H1 (cell line): ENCODE data around the gene SLC18A3. TPM values are rescaled to one million over a fixed set of nuclear protein-coding genes. Genes with fewer than 3 reads are reported as not detected.

Experiments used
- CTCF ChIA-PET: fragments of 300-600 bp; sonication (Branson Sonifier 250); formaldehyde crosslinking; loops from one replicate; lab custom pipeline; 2021; ENCODE audit not compliant: partially characterized antibody; lab: Charles Lee
- POLR2A ChIA-PET: fragments of 300-600 bp; sonication (Branson Sonifier 250); formaldehyde crosslinking; loops from one replicate; lab custom pipeline; 2021; ENCODE audit warnings: inconsistent platforms; ENCODE audit not compliant: partially characterized antibody; lab: Charles Lee
- DNase-seq, 2 experiments: peaks; one replicate each; pipeline versions ENCODE4 v3.0.0 to v3.0.0-alpha.2; 2010 to 2022; ENCODE audit warnings: low spot score in 2 of 2, low read depth in 1 of 2, mixed read lengths in 1 of 2
- FAIRE-seq: peaks from 2 replicates; lab custom pipeline; 2011; peaks lifted over from hg19 to GRCh38; lab: Jason Lieb, UNC
- H2AFZ ChIP-seq: 2 replicates; pipeline ENCODE4 v1.8.1; 2012; ENCODE audit warnings: low read length, inconsistent platforms
- H2AK5ac ChIP-seq: 2 replicates; pipeline ENCODE4 v1.6.1; 2013; ENCODE audit warnings: low read depth, low read length
- H2BK120ac ChIP-seq: replicated peaks from 2 replicates; pipeline ENCODE3; 2013; ENCODE audit warnings: low read depth, low read length, inconsistent platforms
- H2BK12ac ChIP-seq: 2 replicates; pipeline ENCODE4 v1.6.1; 2013; ENCODE audit warnings: low read depth, low read length
- H2BK15ac ChIP-seq: 2 replicates; pipeline ENCODE4 v1.6.1; 2013; ENCODE audit warnings: low read length
- H2BK20ac ChIP-seq: 2 replicates; pipeline ENCODE4 v1.6.1; 2013; ENCODE audit warnings: low read length
- H2BK5ac ChIP-seq: 2 replicates; pipeline ENCODE4 v1.6.1; 2013; ENCODE audit warnings: low read depth, low read length
- H3K14ac ChIP-seq: 2 replicates; pipeline ENCODE4 v1.6.1; 2013; ENCODE audit warnings: inconsistent platforms; ENCODE audit not compliant: insufficient read length
- H3K18ac ChIP-seq: 2 replicates; pipeline ENCODE4 v1.6.1; 2013; ENCODE audit warnings: low read length; ENCODE audit errors: extremely low read depth
- H3K23ac ChIP-seq: 2 replicates; pipeline ENCODE4 v1.6.1; 2013; ENCODE audit warnings: inconsistent platforms; ENCODE audit not compliant: insufficient read length
- H3K23me2 ChIP-seq: 2 replicates; pipeline ENCODE4 v1.6.1; 2013; ENCODE audit warnings: low read depth, low read length
- H3K27ac ChIP-seq: 2 replicates; pipeline ENCODE4 v1.6.1; 2011; ENCODE audit warnings: low read depth, low read length, inconsistent platforms
- H3K27me3 ChIP-seq, 4 experiments: replicated peaks in 1 of 4; 1 replicate in 1 of 4; 2 replicates in 3 of 4; pipeline versions ENCODE4 v1.6.1 to v1.8.1; 2011 to 2013; ENCODE audit warnings: low read length in 3 of 4, mild to moderate bottlenecking in 3 of 4, inconsistent platforms in 2 of 4, mixed read lengths in 2 of 4, moderate library complexity in 1 of 4; ENCODE audit not compliant: control insufficient read depth in 3 of 4, insufficient read depth in 3 of 4; ENCODE audit errors: extremely low read depth in 1 of 4
- H3K36me3 ChIP-seq, 4 experiments: 2 replicates each; pipeline versions ENCODE4 v1.6.1 to v1.8.1; 2011 to 2013; ENCODE audit warnings: mild to moderate bottlenecking in 4 of 4, low read length in 3 of 4, moderate library complexity in 2 of 4, control low read depth in 1 of 4, inconsistent platforms in 1 of 4; ENCODE audit not compliant: insufficient read depth in 4 of 4, control insufficient read depth in 2 of 4
- H3K4ac ChIP-seq: replicated peaks from 2 replicates; pipeline ENCODE3; 2013; ENCODE audit warnings: low read length, low read depth, mixed read lengths, inconsistent platforms; ENCODE audit not compliant: insufficient read length
- H3K4me1 ChIP-seq, 4 experiments: replicated peaks in 1 of 4; 1 replicate in 1 of 4; 2 replicates in 3 of 4; pipeline versions ENCODE4 v1.6.1 to v1.8.1; 2011 to 2013; ENCODE audit warnings: low read length in 3 of 4, inconsistent platforms in 2 of 4, mixed read lengths in 1 of 4; ENCODE audit not compliant: insufficient read depth in 4 of 4, control insufficient read depth in 3 of 4
- H3K4me2 ChIP-seq, 2 experiments: 2 replicates each; pipeline versions ENCODE4 v1.6.1 to v1.8.1; 2011 to 2013; ENCODE audit warnings: low read depth in 2 of 2, low read length in 2 of 2, control low read depth in 1 of 2, inconsistent platforms in 1 of 2, mild to moderate bottlenecking in 1 of 2; ENCODE audit not compliant: insufficient read depth in 1 of 2
- H3K4me3 ChIP-seq, 4 experiments: fragments of 200-600, 300-600 bp in 1 of 4; sonication (generic), shearing (Covaris generic), sonication (Bioruptor Twin) in 1 of 4; 2 replicates each; pipeline versions ENCODE4 v1.5.1 to v1.8.1; 2011 to 2016; ENCODE audit warnings: low read length in 4 of 4, low read depth in 3 of 4, control low read depth in 2 of 4, inconsistent platforms in 2 of 4, mild to moderate bottlenecking in 2 of 4, mixed read lengths in 1 of 4, moderate library complexity in 1 of 4; ENCODE audit not compliant: insufficient read depth in 2 of 4; ENCODE audit errors: extremely low read depth in 1 of 4
- H3K56ac ChIP-seq: replicated peaks from 2 replicates; pipeline ENCODE3; 2013; ENCODE audit warnings: low read depth, mild to moderate bottlenecking, mixed read lengths, low read length, inconsistent platforms; ENCODE audit not compliant: insufficient read length
- H3K79me1 ChIP-seq: 2 replicates; pipeline ENCODE4 v1.6.1; 2013; ENCODE audit warnings: low read depth, low read length, control low read depth
- H3K79me2 ChIP-seq, 2 experiments: 2 replicates each; pipeline versions ENCODE4 v1.6.1 to v1.8.1; 2012 to 2013; ENCODE audit warnings: low read length in 2 of 2, mild to moderate bottlenecking in 2 of 2, inconsistent platforms in 1 of 2; ENCODE audit not compliant: insufficient read depth in 2 of 2, control insufficient read depth in 1 of 2
- H3K9ac ChIP-seq, 4 experiments: replicated peaks in 1 of 4; 1 replicate in 1 of 4; 2 replicates in 3 of 4; pipeline versions ENCODE4 v1.6.1 to v1.8.1; 2011 to 2013; ENCODE audit warnings: low read depth in 3 of 4, low read length in 3 of 4, control low read depth in 2 of 4, mild to moderate bottlenecking in 2 of 4, moderate library complexity in 2 of 4, inconsistent platforms in 1 of 4; ENCODE audit errors: extremely low read depth in 1 of 4
- H3K9me3 ChIP-seq, 2 experiments: 2 replicates each; pipeline versions ENCODE4 v1.6.1 to v1.8.1; 2012 to 2013; ENCODE audit warnings: mild to moderate bottlenecking in 2 of 2, moderate library complexity in 2 of 2, control low read depth in 1 of 2, inconsistent platforms in 1 of 2, low read depth in 1 of 2, low read length in 1 of 2, mixed read lengths in 1 of 2; ENCODE audit not compliant: insufficient read depth in 2 of 2
- H4K20me1 ChIP-seq, 2 experiments: replicated peaks in 1 of 2; 2 replicates each; pipeline versions ENCODE3 to v1.8.1; 2011 to 2013; ENCODE audit warnings: inconsistent platforms in 2 of 2, low read length in 2 of 2, mild to moderate bottlenecking in 1 of 2; ENCODE audit not compliant: insufficient read depth in 2 of 2, control insufficient read depth in 1 of 2
- H4K5ac ChIP-seq: 2 replicates; pipeline ENCODE4 v1.6.1; 2013; ENCODE audit warnings: low read length, low read depth, mixed read lengths, inconsistent platforms; ENCODE audit not compliant: insufficient read length
- H4K8ac ChIP-seq: 2 replicates; pipeline ENCODE4 v1.8.0; 2013; ENCODE audit warnings: mild to moderate bottlenecking, moderate library complexity, low read length, inconsistent platforms; ENCODE audit not compliant: insufficient read depth; ENCODE audit errors: extremely low read depth
- H4K91ac ChIP-seq: replicated peaks from 2 replicates; pipeline ENCODE3; 2013; ENCODE audit warnings: low read length, mixed read lengths, inconsistent platforms; ENCODE audit not compliant: insufficient read length
- ATF3 ChIP-seq: IDR thresholded peaks from 2 replicates; pipeline ENCODE4 v1.6.1; 2011; ENCODE audit warnings: low read depth, mild to moderate bottlenecking, low read length; ENCODE audit not compliant: insufficient read depth
- EGR1 ChIP-seq: IDR thresholded peaks from 2 replicates; pipeline ENCODE4 v1.6.1; 2011; ENCODE audit warnings: low read depth, low read length, borderline replicate concordance
- EP300 ChIP-seq, 2 experiments: IDR thresholded peaks; 1 replicate in 1 of 2; 2 replicates in 1 of 2; pipeline ENCODE4 v1.6.1; 2011 to 2012; ENCODE audit warnings: low read depth in 2 of 2, low read length in 2 of 2, mild to moderate bottlenecking in 2 of 2, borderline replicate concordance in 1 of 2, inconsistent platforms in 1 of 2, moderate library complexity in 1 of 2
- FOSL1 ChIP-seq: IDR thresholded peaks from 2 replicates; pipeline ENCODE4 v1.6.1; 2011; ENCODE audit warnings: mild to moderate bottlenecking, low read depth, low read length, moderate library complexity; ENCODE audit not compliant: insufficient read depth
- GABPA ChIP-seq: IDR thresholded peaks from 2 replicates; pipeline ENCODE4 v1.6.1; 2011; ENCODE audit warnings: mild to moderate bottlenecking, low read length, moderate library complexity, borderline replicate concordance; ENCODE audit not compliant: insufficient read depth
- HDAC6 ChIP-seq: IDR thresholded peaks from one replicate; pipeline ENCODE4 v1.7.1; 2012; ENCODE audit warnings: low read depth, mild to moderate bottlenecking, inconsistent platforms, low read length, moderate library complexity
- JUN ChIP-seq: IDR thresholded peaks from 2 replicates; pipeline ENCODE4 v1.6.1; 2011; ENCODE audit warnings: low read depth, mild to moderate bottlenecking, improper control_type of control experiment, low read length
- JUND ChIP-seq: IDR thresholded peaks from 2 replicates; pipeline ENCODE4 v1.6.1; 2011; ENCODE audit warnings: mild to moderate bottlenecking, improper control_type of control experiment, low read length
- PHF8 ChIP-seq: fragments of 200-600 bp; sonication (generic); conservative IDR thresholded peaks from 2 replicates; pipeline ENCODE4 v1.7.1; 2012; ENCODE audit warnings: low read depth, mild to moderate bottlenecking, inconsistent platforms, low read length, moderate library complexity
- POLR2AphosphoS5 ChIP-seq: IDR thresholded peaks from 2 replicates; pipeline ENCODE4 v1.6.1; 2011; ENCODE audit warnings: low read depth, low read length
- RBBP5 ChIP-seq: IDR thresholded peaks from 2 replicates; pipeline ENCODE4 v1.7.1; 2012; ENCODE audit warnings: low read depth, mild to moderate bottlenecking, inconsistent platforms, low read length, moderate library complexity, borderline replicate concordance
- SIRT6 ChIP-seq: IDR thresholded peaks from one replicate; pipeline ENCODE4 v1.7.1; 2012; ENCODE audit warnings: low read length, inconsistent platforms
- SP2 ChIP-seq: IDR thresholded peaks from 2 replicates; pipeline ENCODE4 v1.6.1; 2012; ENCODE audit warnings: mild to moderate bottlenecking, low read length, inconsistent platforms
- WGBS, 2 experiments: shearing (Covaris generic) in 1 of 2; methylation state at CpG; one replicate each; pipeline versions ENCODE4 v1.1.6 to v1.1.7; 2013 to 2015; ENCODE audit warnings: low lambda C conversion rate in 2 of 2, mixed read lengths in 2 of 2, inconsistent platforms in 1 of 2, low coverage in 1 of 2, missing lambda C conversion rate in 1 of 2; ENCODE audit not compliant: insufficient replicate concordance in 2 of 2, insufficient coverage in 1 of 2, insufficient read length in 1 of 2; ENCODE audit errors: extremely low coverage in 1 of 2, missing lambda C conversion rate in 1 of 2; 5-methylcytosine and 5-hydroxymethylcytosine counted together
- polyA plus RNA-seq, 7 experiments: library from polyadenylated mRNA; depleted of rRNA in 3 of 7; stranded (reverse) in 5 of 7; unstranded in 2 of 7; fragments of >200 nt in 5 of 7; fragments of 200-250 nt in 2 of 7; gene quantifications; 1 replicate in 5 of 7; 2 replicates in 1 of 7; 4 replicates in 1 of 7; pipeline versions ENCODE4 v1.2.1 to v1.2.3, GENCODE V29; 2011 to 2013; ENCODE audit warnings: missing spikeins in 2 of 7, mixed read lengths in 2 of 7
- total RNA-seq: library from RNA; stranded (reverse); fragmentation: NEBNext Ultra II Directional; extraction: Animal tissue kit (Norgen Biotek cat#: 25700); gene quantifications from 2 replicates; pipeline ENCODE4 v1.2.1, GENCODE V29; 2021
- TF ChIP-seq, protein P1 (sequence below): IDR thresholded peaks from 2 replicates; pipeline ENCODE4 v1.6.1; 2012; ENCODE audit warnings: inconsistent platforms

SLC18A3 gene
- total and polyA plus RNA-seq, 2 of the 8 experiments (the other 6 are each of a cell fraction or from before 2014, with no cell fraction given) = 0.17 TPM; not detected in 1

- H3K4me1 ChIP-seq = no peaks in the 10 kb centered on the region
- H3K9me3 ChIP-seq = no peaks in the 10 kb centered on the region
- no peak for FAIRE-seq
- H3K23me2 ChIP-seq = peaks cover 2% of the 10 kb centered on the region; the same call in 1 of the 2 replicates
- no peaks in the 10 kb centered on the region for H3K27me3 ChIP-seq
- H3K14ac ChIP-seq = no peak overlapping the region
- H3K9ac ChIP-seq = no peak overlapping the region
- H3K4me2 ChIP-seq = no peak overlapping the region
- no peak overlapping the region for H3K4me3 ChIP-seq
- DNase-seq = no peak
- H3K27ac ChIP-seq = no peak overlapping the region
- no peak overlapping the region for H2BK20ac ChIP-seq
- H2BK5ac ChIP-seq = no peak overlapping the region
- no peak overlapping the region for H2BK15ac ChIP-seq
- H2AFZ ChIP-seq = no peak overlapping the region
- no peak overlapping the region; the same call in 1 of the 2 replicates for H3K18ac ChIP-seq
- no peaks in the 10 kb centered on the region for H3K79me2 ChIP-seq
- no peak overlapping the region for H2BK120ac ChIP-seq
- H4K5ac ChIP-seq = no peak overlapping the region
- no peaks in the 10 kb centered on the region for H3K36me3 ChIP-seq
- no peaks in the 10 kb centered on the region for H3K79me1 ChIP-seq
- no peak overlapping the region for H4K8ac ChIP-seq
- no peak overlapping the region for H3K56ac ChIP-seq
- no peak overlapping the region for H2AK5ac ChIP-seq
- ChIA-PET POLR2A (no interaction called here), CTCF (interaction anchor here (0.9 to 1.1 kb wide), 2 partner anchors 15 to 26 kb away, joined by 3 read pairs; no protein-coding TSS in a partner anchor)
- no peak overlapping the region for H3K4ac ChIP-seq
- H2BK12ac ChIP-seq = no peak overlapping the region
- WGBS, 2 experiments = 93% methylated on average over 3 of the region's 3 CpGs; no CpG with 5 or more reads in 1 of the 2 experiments
- H4K91ac ChIP-seq = no peak overlapping the region
- no peak overlapping the region for H3K23ac ChIP-seq
- no peaks in the 10 kb centered on the region for H4K20me1 ChIP-seq
- no peak for TF ChIP-seq EGR1
- TF ChIP-seq POLR2AphosphoS5 = no peak
- TF ChIP-seq, protein P1, sequence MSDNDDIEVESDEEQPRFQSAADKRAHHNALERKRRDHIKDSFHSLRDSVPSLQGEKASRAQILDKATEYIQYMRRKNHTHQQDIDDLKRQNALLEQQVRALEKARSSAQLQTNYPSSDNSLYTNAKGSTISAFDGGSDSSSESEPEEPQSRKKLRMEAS = no peak
- no peak for TF ChIP-seq GABPA
- no peak for TF ChIP-seq JUN
- no peak for TF ChIP-seq ATF3
- no peak for TF ChIP-seq HDAC6
- TF ChIP-seq FOSL1 = no peak
- TF ChIP-seq JUND = no peak
- no peak for TF ChIP-seq SIRT6
- TF ChIP-seq RBBP5 = no peak
- no peak for TF ChIP-seq EP300 (IDR thresholded peaks at IDR 0.05; ENCODE audit: borderline replicate concordance in 1 of 2, low read depth in 2 of 2, low read length in 2 of 2)
- no peak for TF ChIP-seq SP2
- no peak for TF ChIP-seq PHF8
Measured at GRCh38 chr10:49578392-49578791, 31.7 kb upstream of the SLC18A3 start.
